Stimulated activated CD4-positive, alpha-beta T cell treated with anti-CD3 and anti-CD28 coated beads, Interleukin-1b, Interleukin-23, amount 100 ng/mL, for 4 hours (primary cell): ENCODE data around the gene GBX2.

ENCODE experiments used
- DNase-seq, 2 donors: peaks; one replicate each; pipeline ENCODE4 v3.0.0-alpha.2; 2020; ENCODE audit warnings: low read depth in 2 of 2

The GBX2 gene

DNA sequence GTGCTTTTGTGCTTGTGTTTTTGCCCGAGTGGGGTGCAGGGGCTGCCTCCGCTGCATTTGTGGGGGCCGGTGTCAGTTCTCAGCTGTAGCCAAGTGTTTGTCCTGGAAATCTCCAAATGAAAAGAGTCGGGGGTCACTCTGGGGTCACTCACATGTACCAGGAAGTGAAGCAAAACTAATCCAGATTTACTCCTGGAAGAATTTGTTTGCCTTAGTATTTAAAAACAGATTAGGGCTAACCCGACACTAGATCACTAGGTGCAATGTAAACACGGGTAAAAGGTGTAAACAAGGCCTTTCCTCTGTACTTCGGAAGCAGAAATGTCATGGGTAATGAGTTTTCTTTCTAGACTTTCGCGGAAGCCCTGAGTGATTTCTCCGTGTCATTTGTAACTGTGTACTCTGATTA, 50.3 kb downstream of the GBX2 start:
- DNase-seq = no peak

DNA sequence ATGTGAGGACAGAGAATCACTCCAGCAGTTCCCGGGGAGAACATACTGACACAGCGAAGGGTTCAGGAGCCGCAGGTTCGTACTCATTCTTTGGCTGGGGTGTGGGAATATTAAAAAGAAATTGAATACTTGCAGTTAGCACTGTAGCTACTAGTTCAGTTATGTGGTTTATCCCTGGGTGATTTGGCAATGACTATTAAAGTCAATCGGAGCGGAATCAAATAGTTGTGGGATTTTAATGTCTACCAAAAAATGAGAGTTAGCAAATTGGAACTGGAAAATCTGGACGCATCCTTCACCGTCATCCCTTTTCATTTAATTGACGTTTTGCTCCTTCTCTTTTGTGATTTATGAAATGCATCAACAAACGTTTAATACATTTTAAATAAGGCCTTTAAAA, 50.8 kb downstream of the GBX2 start:
- no peak for DNase-seq
